ENCODE results near the gene EPN1. TPM values are rescaled to one million over a fixed set of nuclear protein-coding genes. Genes with fewer than 3 reads are reported as not detected.

EPN1 gene
- total and polyA plus RNA-seq, 4 donors, result 18.6 to 117 (median 77.8) TPM

- Histone ChIP-seq H3K9me3 (ENCODE audit: control insufficient read depth in 4 of 4, low read length in 3 of 4) (no peaks in the 10 kb centered on the region), H3K9ac (ENCODE audit: low read depth in 1 of 2, low read length in 2 of 2) (peak overlapping the region; percentile 78 to 90), H3K4me3 (ENCODE audit: low read depth in 1 of 3, low read length in 3 of 3) (peak overlapping the region; percentile 76 to 89 (median 78)), H3K27ac (ENCODE audit: low read depth in 1 of 2, low read length in 2 of 2) (peak overlapping the region; percentile 94 to 96), H3K4me1 (ENCODE audit: control insufficient read depth in 4 of 4, insufficient read depth in 4 of 4, low read length in 3 of 4) (peaks cover 10 to 41% (median 37%) of the 10 kb centered on the region in 4 donors), H3K36me3 (ENCODE audit: control insufficient read depth in 4 of 4, insufficient read depth in 3 of 4, low read depth in 1 of 4, low read length in 3 of 4) (no peaks in the 10 kb centered on the region), H3K27me3 (ENCODE audit: control insufficient read depth in 4 of 4, insufficient read depth in 4 of 4, low read length in 3 of 4) (no peaks in the 10 kb centered on the region)
- under 1% methylated on average over 57 of the region's 57 CpGs for WGBS
- DNase-seq (ENCODE audit: low spot score), result peak; percentile 97
- TF ChIP-seq RXRA (IDR thresholded peaks at IDR 0.05), result peak; percentile 79 to 87
- peak; percentile 48 for TF ChIP-seq SP1 (IDR thresholded peaks at IDR 0.05)
- peak; percentile 47 for TF ChIP-seq MAX (IDR thresholded peaks at IDR 0.05)
- TF ChIP-seq ZBTB33 (IDR thresholded peaks at IDR 0.05), result peak; percentile 11
- TF ChIP-seq ATF3 (IDR thresholded peaks at IDR 0.05), result no peak
- TF ChIP-seq FOXA2 (IDR thresholded peaks at IDR 0.05), result no peak
- peak; percentile 100 for TF ChIP-seq CTCF (IDR thresholded peaks at IDR 0.05; ENCODE audit: low read depth, low read length, missing input control)
- peak; percentile 55 for TF ChIP-seq YY1 (IDR thresholded peaks at IDR 0.05)
- peak; percentile 72 to 80 for TF ChIP-seq RAD21 (IDR thresholded peaks at IDR 0.05)
- TF ChIP-seq GABPA (IDR thresholded peaks at IDR 0.05 in 1 of 2, conservative IDR thresholded peaks at IDR 0.05 in 1 of 2), result peak; percentile 67 to 84
- no peak for TF ChIP-seq JUND (IDR thresholded peaks at IDR 0.05)
- peak; percentile 84 for TF ChIP-seq NR2F2 (IDR thresholded peaks at IDR 0.05)
- TF ChIP-seq FOXA1 (IDR thresholded peaks at IDR 0.05), result no peak
- TF ChIP-seq REST (IDR thresholded peaks at IDR 0.05), result no peak
- no peak for TF ChIP-seq HNF4G (IDR thresholded peaks at IDR 0.05)
These were observed 21.2 kb upstream of the EPN1 start for GRCh38 chr19:55653651-55654322.

Measured in liver (tissue), 9 donors.